ENCODE data around the gene PARL. TPM values are rescaled to one million over a fixed set of nuclear protein-coding genes. Genes with fewer than 3 reads are reported as not detected.
A peak's percentile ranks its signal among the peaks of the same experiment; 100 is the strongest.

Gene PARL
- total RNA-seq, 1 experiment from 2014 or later: 109 TPM

DNA sequence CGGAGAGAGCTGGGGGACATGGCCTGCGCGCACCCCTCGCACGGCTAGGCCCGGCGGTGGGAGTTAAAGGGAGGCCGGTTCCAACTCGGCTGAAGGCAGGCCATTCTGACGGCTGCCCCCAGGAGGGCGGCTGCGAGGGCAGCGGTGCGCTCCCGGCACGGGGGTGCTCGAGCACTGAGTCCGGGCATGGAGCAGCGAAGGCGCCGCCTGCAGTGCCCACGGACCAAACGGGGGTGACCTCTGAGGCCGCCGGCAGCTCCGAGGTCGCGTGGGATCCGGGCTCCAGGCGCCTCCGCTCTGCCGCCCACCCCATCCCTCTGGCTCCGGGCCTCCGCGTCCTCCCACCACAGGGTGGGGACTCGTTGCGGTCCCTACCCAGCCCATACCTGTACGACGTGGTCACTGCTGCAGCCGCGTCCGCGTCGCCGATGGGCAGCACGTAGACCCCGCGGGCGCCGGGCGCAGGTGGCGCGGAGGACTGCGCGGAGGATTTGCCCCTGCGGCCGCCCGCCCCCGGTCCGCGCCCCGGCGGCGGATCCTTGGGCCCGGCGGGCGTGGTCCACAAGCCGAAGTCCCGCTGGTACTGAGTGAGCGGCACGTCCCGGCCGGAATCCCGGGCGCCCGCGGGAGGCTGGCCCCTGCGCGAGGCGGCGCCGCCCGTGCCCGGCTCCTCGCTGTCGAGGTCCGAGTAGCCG is 59.8 kb downstream of the PARL start:
- no TSS peak for BruUV-seq (replicated peaks)
- Histone ChIP-seq H3K79me2 (ENCODE audit: low read depth) (no peaks in the 10 kb centered on the region), H3K27ac (no peak overlapping the region), H3F3A (ENCODE audit: insufficient read depth, low read depth) (peaks cover 29% of the 10 kb centered on the region), H3K4me1 (replicated peaks; ENCODE audit: insufficient read depth) (0 out of 2 replicates have a peak, but pooled peaks cover 7% of the 10 kb centered on the region), H3K27me3 (ENCODE audit: insufficient read depth, low read depth) (no peaks in the 10 kb centered on the region), H3K9me2 (ENCODE audit: insufficient read depth) (no peaks in the 10 kb centered on the region), H4K20me1 (ENCODE audit: insufficient read depth) (peaks cover 7% of the 10 kb centered on the region), H2AFZ (peak overlapping the region; percentile 65; the same call in 1 of the 2 replicates), H3K4me3 (peak overlapping the region; percentile 59; the same call in 1 of the 2 replicates), H3K36me3 (ENCODE audit: low read depth) (no peaks in the 10 kb centered on the region), H3K9me3 (ENCODE audit: insufficient read depth, low read depth) (no peaks in the 10 kb centered on the region), H3K4me2 (peak overlapping the region; percentile 79)
- intact Hi-C loops (cut with micrococcal nuclease; ENCODE audit: unreplicated experiment): loop anchor here (2.0 to 5.0 kb wide), 3 partner anchors 20 to 462 kb away; partner anchors contain the start of gene PARL
- DNase-seq: peak in 1 of 2 experiments; percentile 36
- TF ChIP-seq CTCF (conservative IDR thresholded peaks at IDR 0.05) (no peak), EZH2 (IDR thresholded peaks at IDR 0.05; ENCODE audit: low read depth) (no peak)
- POLR2A ChIA-PET (ENCODE audit: unreplicated experiment): no interaction called here
- CTCF ChIA-PET: interaction anchor here (0.6 to 1.6 kb wide), 4 partner anchors 16 to 400 kb away, joined by 3 to 6 read pairs (median 4); no protein-coding TSS in a partner anchor

DNA sequence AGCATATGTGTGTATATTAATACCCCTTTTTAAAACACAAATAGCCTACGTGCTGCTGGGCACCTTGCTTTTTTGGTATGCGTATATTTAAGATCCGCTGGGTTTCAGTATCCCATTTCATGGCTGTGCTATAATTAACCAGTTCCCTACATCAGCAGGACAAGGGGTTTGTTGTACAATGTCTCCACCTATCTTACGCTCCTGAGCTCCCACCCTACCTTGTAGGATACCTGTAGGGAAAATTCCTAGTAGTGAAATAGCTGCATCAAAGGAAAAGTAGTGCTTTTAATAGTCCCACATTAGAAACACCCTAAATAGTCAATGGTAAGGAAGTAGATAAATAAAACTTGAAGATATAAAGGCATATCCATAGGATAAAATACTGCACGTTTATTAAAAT is 60.7 kb downstream of the PARL start:
- no peaks in the 10 kb centered on the region for H3K9me3 ChIP-seq (ENCODE audit: insufficient read depth, low read depth)
- H3K27me3 ChIP-seq (ENCODE audit: insufficient read depth, low read depth): no peaks in the 10 kb centered on the region
- H3K36me3 ChIP-seq (ENCODE audit: low read depth): no peaks in the 10 kb centered on the region
- TF ChIP-seq CTCF (conservative IDR thresholded peaks at IDR 0.05): no peak
- no peak for TF ChIP-seq EZH2 (IDR thresholded peaks at IDR 0.05; ENCODE audit: low read depth)
- no peaks in the 10 kb centered on the region for H3K9me2 ChIP-seq (ENCODE audit: insufficient read depth)
- no peak for DNase-seq
- ChIA-PET POLR2A (ENCODE audit: unreplicated experiment) (no interaction called here), CTCF (interaction anchor here (0.8 kb wide), 1 partner anchor 42 kb away, joined by 3 read pairs; no protein-coding TSS in a partner anchor)
- peak overlapping the region; percentile 79 for H3K4me2 ChIP-seq
- no TSS peak for BruUV-seq (replicated peaks)
- H3F3A ChIP-seq (ENCODE audit: insufficient read depth, low read depth): peaks cover 29% of the 10 kb centered on the region
- intact Hi-C loops (cut with micrococcal nuclease; ENCODE audit: unreplicated experiment): loop anchor here (2.0 kb wide), 2 partner anchors 21 to 61 kb away; partner anchors contain the start of gene PARL
- H4K20me1 ChIP-seq (ENCODE audit: insufficient read depth): peaks cover 7% of the 10 kb centered on the region
- H3K4me1 ChIP-seq (replicated peaks; ENCODE audit: insufficient read depth): 0 out of 2 replicates have a peak, but pooled peaks cover 7% of the 10 kb centered on the region
- H3K4me3 ChIP-seq: no peak overlapping the region
- H2AFZ ChIP-seq: no peak overlapping the region
- H3K79me2 ChIP-seq (ENCODE audit: low read depth): no peaks in the 10 kb centered on the region
- H3K27ac ChIP-seq: no peak overlapping the region

DNA sequence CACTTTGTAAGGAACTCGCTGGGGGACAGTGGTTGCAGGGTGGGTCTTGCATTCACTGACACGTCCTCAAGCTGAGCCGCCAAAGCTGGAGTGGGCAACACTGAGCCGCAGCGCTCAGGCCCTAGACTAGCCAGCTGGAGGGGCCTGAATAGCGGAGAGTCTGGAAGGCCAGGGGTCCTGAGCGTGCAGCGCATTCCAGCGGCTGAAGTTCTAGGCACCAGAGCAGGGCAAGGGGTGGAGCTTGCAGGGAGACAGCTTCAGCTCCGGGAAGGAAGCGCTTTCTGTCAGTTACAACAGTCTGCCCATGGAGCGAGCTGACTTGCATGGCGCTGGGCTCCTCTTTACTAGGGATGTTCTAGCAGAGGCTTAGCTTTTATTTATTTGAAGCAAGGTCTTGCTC is 62.0 kb downstream of the PARL start:
- no peak overlapping the region for H3K27ac ChIP-seq
- intact Hi-C loops (cut with micrococcal nuclease; ENCODE audit: unreplicated experiment): no loop called here
- no peak overlapping the region for H3K4me3 ChIP-seq
- no peaks in the 10 kb centered on the region for H3K79me2 ChIP-seq (ENCODE audit: low read depth)
- peaks cover 19% of the 10 kb centered on the region for H3F3A ChIP-seq (ENCODE audit: insufficient read depth, low read depth)
- no peak for DNase-seq
- H2AFZ ChIP-seq: no peak overlapping the region
- H3K27me3 ChIP-seq (ENCODE audit: insufficient read depth, low read depth): no peaks in the 10 kb centered on the region
- 0 out of 2 replicates have a peak, but pooled peaks cover 7% of the 10 kb centered on the region for H3K4me1 ChIP-seq (replicated peaks; ENCODE audit: insufficient read depth)
- H3K9me3 ChIP-seq (ENCODE audit: insufficient read depth, low read depth): no peaks in the 10 kb centered on the region
- H4K20me1 ChIP-seq (ENCODE audit: insufficient read depth): no peaks in the 10 kb centered on the region; the same call in 1 of the 2 replicates
- no peak for TF ChIP-seq CTCF (conservative IDR thresholded peaks at IDR 0.05)
- no peak for TF ChIP-seq EZH2 (IDR thresholded peaks at IDR 0.05; ENCODE audit: low read depth)
- no peaks in the 10 kb centered on the region for H3K36me3 ChIP-seq (ENCODE audit: low read depth)
- BruUV-seq (replicated peaks): no TSS peak
- H3K4me2 ChIP-seq: no peak overlapping the region
- H3K9me2 ChIP-seq (ENCODE audit: insufficient read depth): no peaks in the 10 kb centered on the region
- POLR2A ChIA-PET (ENCODE audit: unreplicated experiment): interaction anchor here (0.5 kb wide), 1 partner anchor 160 kb away, joined by 3 read pairs; no protein-coding TSS in a partner anchor
- CTCF ChIA-PET: no interaction called here
